Stimulated activated CD8-positive, alpha-beta memory T cell treated with anti-CD3 and anti-CD28 coated beads, Interleukin-12 subunit alpha, Interleukin-12 subunit beta, amount 100 ng/mL, for 1 hour (primary cell): ENCODE results near the gene CCNT1.

Source experiments
- DNase-seq: peaks from one replicate; pipeline ENCODE4 v3.0.0-alpha.2; 2020; ENCODE audit warnings: low read depth

Gene CCNT1

DNA sequence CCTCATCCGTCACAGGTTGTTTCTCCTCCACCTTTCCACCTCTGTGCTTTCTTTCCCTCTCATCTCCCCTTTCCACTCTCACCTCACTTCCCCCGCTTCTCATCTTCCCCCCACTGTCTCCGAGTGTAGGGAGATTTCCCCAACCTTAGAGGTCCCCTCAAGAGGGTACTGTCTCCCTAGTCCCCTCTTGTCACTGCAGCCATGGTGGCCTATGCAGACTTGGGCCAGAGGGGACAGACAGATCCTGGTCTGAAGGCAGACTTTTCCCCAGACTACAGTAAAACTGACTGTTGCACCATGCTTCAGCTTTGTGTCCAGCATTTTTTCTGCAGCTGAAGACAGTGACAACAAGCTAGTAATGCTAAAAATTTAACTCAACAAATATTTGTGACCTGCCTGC, 75.7 kb downstream of the CCNT1 start:
- DNase-seq, result no peak

DNA sequence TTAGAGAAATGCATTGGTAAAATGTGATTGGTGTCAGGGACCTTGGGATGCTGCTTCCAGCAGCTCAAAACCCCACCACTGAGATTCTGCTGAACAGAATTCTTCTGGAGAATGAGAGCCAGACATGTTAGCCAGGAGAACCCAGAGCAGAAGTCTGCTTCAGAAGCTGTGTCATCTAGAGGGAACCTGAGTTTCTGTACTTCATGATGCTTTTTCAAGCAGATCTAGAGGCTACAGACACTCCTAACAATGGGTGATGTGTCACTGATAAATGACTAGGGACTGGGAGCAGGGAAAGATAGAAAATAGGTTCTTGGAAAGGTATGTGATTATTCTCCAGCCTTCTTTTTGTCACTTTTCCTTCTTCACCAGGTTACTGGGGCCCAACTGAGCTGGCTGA, 76.1 kb downstream of the CCNT1 start:
- no peak for DNase-seq
